ENCODE measurements around the gene GABRR3.

GRCh38 chr3:97981886-97982285 lies 53.2 kb downstream of the GABRR3 start:
- TF ChIP-seq CREB1 (CRISPR knock-in tag; IDR thresholded peaks at IDR 0.05; ENCODE audit: low read depth) (no peak), EZH2 (IDR thresholded peaks at IDR 0.05; ENCODE audit: low read depth, unreplicated experiment) (no peak), CTCF (conservative IDR thresholded peaks at IDR 0.05; ENCODE audit: low read depth in 2 of 2) (no peak), POLR2AphosphoS5 (IDR thresholded peaks at IDR 0.05; ENCODE audit: low read depth) (no peak), ETS1 (IDR thresholded peaks at IDR 0.05) (no peak), REST (IDR thresholded peaks at IDR 0.05; ENCODE audit: unreplicated experiment) (no peak), NANOG (IDR thresholded peaks at IDR 0.05; ENCODE audit: borderline replicate concordance) (no peak), EZH2phosphoT487 (IDR thresholded peaks at IDR 0.05; ENCODE audit: unreplicated experiment) (no peak), STAT1 (IDR thresholded peaks at IDR 0.05; ENCODE audit: unreplicated experiment) (no peak), JUNB (IDR thresholded peaks at IDR 0.05; ENCODE audit: unreplicated experiment) (no peak), ZNF114 (CRISPR knock-in tag; IDR thresholded peaks at IDR 0.05) (no peak), ZNF331 (CRISPR knock-in tag; IDR thresholded peaks at IDR 0.05; ENCODE audit: low read depth) (no peak), ZNF462 (CRISPR knock-in tag; IDR thresholded peaks at IDR 0.05) (no peak)

All from GM23338 (cell line).